ENCODE measurements around the gene ABTB2.
A peak's percentile ranks its signal among the peaks of the same experiment; 100 is the strongest.

ABTB2 gene

GRCh38 chr11:34305193-34305592, 52.6 kb downstream of the ABTB2 start:
- H3K9me3 ChIP-seq (ENCODE audit: control insufficient read depth, low read length), result no peaks in the 10 kb centered on the region
- no peaks in the 10 kb centered on the region for H3K36me3 ChIP-seq (ENCODE audit: control insufficient read depth, insufficient read depth, low read length)
- peaks cover 46% of the 10 kb centered on the region for H3K4me1 ChIP-seq (ENCODE audit: control insufficient read depth, insufficient read depth, low read length, poor library complexity, severe bottlenecking)
- 92 to 94% methylated on average over 4 to 7 of the region's 7 CpGs for WGBS, 2 experiments (ENCODE audit: insufficient coverage in 2 of 2)
- no peak overlapping the region for H3K27ac ChIP-seq (ENCODE audit: low read depth, low read length, severe bottlenecking)
- no peak overlapping the region for H3K4me3 ChIP-seq (ENCODE audit: extremely low read depth, insufficient read depth, low read length, poor library complexity, severe bottlenecking)

GRCh38 chr11:34303028-34303570, 54.7 kb downstream of the ABTB2 start:
- H3K4me1 ChIP-seq (ENCODE audit: control insufficient read depth, insufficient read depth, low read length, poor library complexity, severe bottlenecking), result peaks cover 53% of the 10 kb centered on the region
- no peak overlapping the region for H3K4me3 ChIP-seq (ENCODE audit: extremely low read depth, insufficient read depth, low read length, poor library complexity, severe bottlenecking)
- H3K36me3 ChIP-seq (ENCODE audit: control insufficient read depth, insufficient read depth, low read length), result no peaks in the 10 kb centered on the region
- 84 to 90% methylated on average over 2 to 3 of the region's 4 CpGs for WGBS, 2 experiments (ENCODE audit: insufficient coverage in 2 of 2)
- peak overlapping the region; percentile 87 for H3K27ac ChIP-seq (ENCODE audit: low read depth, low read length, severe bottlenecking)
- H3K9me3 ChIP-seq (ENCODE audit: control insufficient read depth, low read length), result no peaks in the 10 kb centered on the region

GRCh38 chr11:34302046-34302921, 55.5 kb downstream of the ABTB2 start:
- WGBS, 2 experiments (ENCODE audit: insufficient coverage in 2 of 2), result 68 to 100% methylated on average over 1 to 3 of the region's 4 CpGs
- peak overlapping the region; percentile 87 for H3K27ac ChIP-seq (ENCODE audit: low read depth, low read length, severe bottlenecking)

GRCh38 chr11:34300926-34301295, 56.9 kb downstream of the ABTB2 start:
- 70% methylated on average over 1 of the region's 3 CpGs; no CpG with 5 or more reads in 1 of the 2 experiments for WGBS, 2 experiments (ENCODE audit: insufficient coverage in 2 of 2)
- no peaks in the 10 kb centered on the region for H3K36me3 ChIP-seq (ENCODE audit: control insufficient read depth, insufficient read depth, low read length)
- H3K4me1 ChIP-seq (ENCODE audit: control insufficient read depth, insufficient read depth, low read length, poor library complexity, severe bottlenecking), result peaks cover 53% of the 10 kb centered on the region
- H3K4me3 ChIP-seq (ENCODE audit: extremely low read depth, insufficient read depth, low read length, poor library complexity, severe bottlenecking), result no peak overlapping the region
- no peak overlapping the region for H3K27ac ChIP-seq (ENCODE audit: low read depth, low read length, severe bottlenecking)
- H3K9me3 ChIP-seq (ENCODE audit: control insufficient read depth, low read length), result no peaks in the 10 kb centered on the region

More at GRCh38 chr11:34302046-34302921, 55.5 kb downstream of the ABTB2 start:
- Histone ChIP-seq H3K4me1 (ENCODE audit: control insufficient read depth, insufficient read depth, low read length, poor library complexity, severe bottlenecking) (peaks cover 53% of the 10 kb centered on the region), H3K9me3 (ENCODE audit: control insufficient read depth, low read length) (no peaks in the 10 kb centered on the region), H3K36me3 (ENCODE audit: control insufficient read depth, insufficient read depth, low read length) (no peaks in the 10 kb centered on the region), H3K4me3 (ENCODE audit: extremely low read depth, insufficient read depth, low read length, poor library complexity, severe bottlenecking) (no peak overlapping the region)

GRCh38 chr11:34300026-34300925, 57.5 kb downstream of the ABTB2 start:
- no peak overlapping the region for H3K4me3 ChIP-seq (ENCODE audit: extremely low read depth, insufficient read depth, low read length, poor library complexity, severe bottlenecking)
- H3K27ac ChIP-seq (ENCODE audit: low read depth, low read length, severe bottlenecking), result no peak overlapping the region
- H3K4me1 ChIP-seq (ENCODE audit: control insufficient read depth, insufficient read depth, low read length, poor library complexity, severe bottlenecking), result peaks cover 50% of the 10 kb centered on the region
- WGBS, 2 experiments (ENCODE audit: insufficient coverage in 2 of 2), result 82 to 92% methylated on average over 5 to 9 of the region's 11 CpGs
- H3K9me3 ChIP-seq (ENCODE audit: control insufficient read depth, low read length), result no peaks in the 10 kb centered on the region
- no peaks in the 10 kb centered on the region for H3K36me3 ChIP-seq (ENCODE audit: control insufficient read depth, insufficient read depth, low read length)

GRCh38 chr11:34299284-34299972, 58.4 kb downstream of the ABTB2 start:
- Histone ChIP-seq H3K9me3 (ENCODE audit: control insufficient read depth, low read length) (no peaks in the 10 kb centered on the region), H3K27ac (ENCODE audit: low read depth, low read length, severe bottlenecking) (no peak overlapping the region), H3K36me3 (ENCODE audit: control insufficient read depth, insufficient read depth, low read length) (no peaks in the 10 kb centered on the region), H3K4me1 (ENCODE audit: control insufficient read depth, insufficient read depth, low read length, poor library complexity, severe bottlenecking) (peaks cover 43% of the 10 kb centered on the region), H3K4me3 (ENCODE audit: extremely low read depth, insufficient read depth, low read length, poor library complexity, severe bottlenecking) (no peak overlapping the region)
- 54 to 67% methylated on average over 7 to 10 of the region's 11 CpGs for WGBS, 2 experiments (ENCODE audit: insufficient coverage in 2 of 2)

- no peaks in the 10 kb centered on the region for H3K9me3 ChIP-seq (ENCODE audit: control insufficient read depth, low read length)
- H3K4me3 ChIP-seq (ENCODE audit: extremely low read depth, insufficient read depth, low read length, poor library complexity, severe bottlenecking), result no peak overlapping the region
- no peaks in the 10 kb centered on the region for H3K36me3 ChIP-seq (ENCODE audit: control insufficient read depth, insufficient read depth, low read length)
- WGBS, 2 experiments (ENCODE audit: insufficient coverage in 2 of 2), result no CpG with 5 or more reads among the region's 2 CpGs
- peaks cover 43% of the 10 kb centered on the region for H3K4me1 ChIP-seq (ENCODE audit: control insufficient read depth, insufficient read depth, low read length, poor library complexity, severe bottlenecking)
- H3K27ac ChIP-seq (ENCODE audit: low read depth, low read length, severe bottlenecking), result no peak overlapping the region
Measured at GRCh38 chr11:34298871-34299270, 58.9 kb downstream of the ABTB2 start.

GRCh38 chr11:34296412-34296811, 61.4 kb downstream of the ABTB2 start:
- H3K36me3 ChIP-seq (ENCODE audit: control insufficient read depth, insufficient read depth, low read length), result no peaks in the 10 kb centered on the region
- H3K27ac ChIP-seq (ENCODE audit: low read depth, low read length, severe bottlenecking), result no peak overlapping the region
- peaks cover 20% of the 10 kb centered on the region for H3K4me1 ChIP-seq (ENCODE audit: control insufficient read depth, insufficient read depth, low read length, poor library complexity, severe bottlenecking)
- no peaks in the 10 kb centered on the region for H3K9me3 ChIP-seq (ENCODE audit: control insufficient read depth, low read length)
- H3K4me3 ChIP-seq (ENCODE audit: extremely low read depth, insufficient read depth, low read length, poor library complexity, severe bottlenecking), result no peak overlapping the region
- 83 to 100% methylated on average over 1 of the region's 1 CpG for WGBS, 2 experiments (ENCODE audit: insufficient coverage in 2 of 2)

- WGBS, 2 experiments (ENCODE audit: insufficient coverage in 2 of 2), result 67 to 69% methylated on average over 2 of the region's 2 CpGs
- no peaks in the 10 kb centered on the region for H3K9me3 ChIP-seq (ENCODE audit: control insufficient read depth, low read length)
- no peak overlapping the region for H3K4me3 ChIP-seq (ENCODE audit: extremely low read depth, insufficient read depth, low read length, poor library complexity, severe bottlenecking)
- peaks cover 3% of the 10 kb centered on the region for H3K4me1 ChIP-seq (ENCODE audit: control insufficient read depth, insufficient read depth, low read length, poor library complexity, severe bottlenecking)
- no peak overlapping the region for H3K27ac ChIP-seq (ENCODE audit: low read depth, low read length, severe bottlenecking)
- no peaks in the 10 kb centered on the region for H3K36me3 ChIP-seq (ENCODE audit: control insufficient read depth, insufficient read depth, low read length)
Measured at GRCh38 chr11:34292546-34292945, 65.3 kb downstream of the ABTB2 start.

GRCh38 chr11:34292111-34292510, 65.7 kb downstream of the ABTB2 start:
- no peaks in the 10 kb centered on the region for H3K9me3 ChIP-seq (ENCODE audit: control insufficient read depth, low read length)
- H3K27ac ChIP-seq (ENCODE audit: low read depth, low read length, severe bottlenecking), result no peak overlapping the region
- H3K4me1 ChIP-seq (ENCODE audit: control insufficient read depth, insufficient read depth, low read length, poor library complexity, severe bottlenecking), result peaks cover 3% of the 10 kb centered on the region
- H3K36me3 ChIP-seq (ENCODE audit: control insufficient read depth, insufficient read depth, low read length), result no peaks in the 10 kb centered on the region
- WGBS, 2 experiments (ENCODE audit: insufficient coverage in 2 of 2), result 83 to 100% methylated on average over 1 to 2 of the region's 3 CpGs
- no peak overlapping the region for H3K4me3 ChIP-seq (ENCODE audit: extremely low read depth, insufficient read depth, low read length, poor library complexity, severe bottlenecking)

Data from mesodermal cell (in vitro differentiated cells).